OCI-LY7 (cell line): ENCODE results near the gene MS4A4A. TPM values are rescaled to one million over a fixed set of nuclear protein-coding genes. Genes with fewer than 3 reads are reported as not detected.

ENCODE experiments used
- BruUV-seq: library from RNA; stranded (reverse); fragments of 400-500 nt; replicated peaks from 2 replicates; lab custom pipeline; 2021; lab: Mats Ljungman, UMichigan
- CTCF ChIA-PET: fragments of 300-600 bp; sonication (Branson Sonifier 250); formaldehyde crosslinking; loops from one replicate; lab custom pipeline; 2022; ENCODE audit warnings: antibody characterized with exemption; ENCODE audit not compliant: unreplicated experiment; lab: Charles Lee
- POLR2A ChIA-PET: fragments of 300-600 bp; sonication (Branson Sonifier 250); formaldehyde crosslinking; loops from one replicate; lab custom pipeline; 2022; ENCODE audit warnings: antibody characterized with exemption; lab: Charles Lee
- DNase-seq: peaks from one replicate; pipeline ENCODE4 v3.0.0-alpha.2; 2015; ENCODE audit warnings: low spot score
- H2AFZ ChIP-seq: fragments of 200-600 bp; sonication (generic), shearing (Covaris generic); 2 replicates; pipeline ENCODE4 v1.6.1; 2014; ENCODE audit warnings: mild to moderate bottlenecking, antibody characterized with exemption, low read length, moderate library complexity
- H3K27ac ChIP-seq: fragments of 200-600 bp; sonication (generic); 2 replicates; pipeline ENCODE4 v1.5.1; 2014; ENCODE audit warnings: mixed run types, low read depth, mild to moderate bottlenecking, moderate library complexity, low read length, inconsistent platforms; ENCODE audit not compliant: poor library complexity, severe bottlenecking
- H3K36me3 ChIP-seq: fragments of 200-600 bp; sonication (generic); 2 replicates; pipeline ENCODE4 v1.6.1; 2014; ENCODE audit warnings: mild to moderate bottlenecking, antibody characterized with exemption, low read length, moderate library complexity, mixed read lengths; ENCODE audit not compliant: insufficient read depth
- H3K4me1 ChIP-seq: fragments of 200-600 bp; sonication (generic); 2 replicates; pipeline ENCODE4 v1.5.1; 2014; ENCODE audit warnings: mild to moderate bottlenecking, low read length; ENCODE audit not compliant: insufficient read depth, poor library complexity, severe bottlenecking
- H3K4me2 ChIP-seq: fragments of 200-600 bp; sonication (generic); 2 replicates; pipeline ENCODE4 v1.6.1; 2014; ENCODE audit warnings: mild to moderate bottlenecking, low read length
- H3K4me3 ChIP-seq: fragments of 200-600 bp; sonication (generic); 2 replicates; pipeline ENCODE4 v1.5.1; 2014; ENCODE audit warnings: mild to moderate bottlenecking, low read depth, low read length; ENCODE audit not compliant: poor library complexity, severe bottlenecking
- H3K79me2 ChIP-seq: fragments of 200-600 bp; sonication (generic); 2 replicates; pipeline ENCODE4 v1.6.1; 2016; ENCODE audit warnings: low read depth, mild to moderate bottlenecking, low read length, moderate library complexity, mixed read lengths; ENCODE audit not compliant: insufficient read depth
- H3K9me2 ChIP-seq: fragments of 200-600 bp; sonication (generic); 2 replicates; pipeline ENCODE4 v1.6.1; 2016; ENCODE audit warnings: mild to moderate bottlenecking, low read length, mixed read lengths; ENCODE audit not compliant: insufficient read depth
- H3K9me3 ChIP-seq: fragments of 200-600 bp; sonication (generic); 2 replicates; pipeline ENCODE4 v1.6.1; 2014; ENCODE audit warnings: mild to moderate bottlenecking, mixed run types, low read length, mixed read lengths
- H4K20me1 ChIP-seq: fragments of 200-600 bp; sonication (generic); 2 replicates; pipeline ENCODE4 v1.6.1; 2014; ENCODE audit warnings: mild to moderate bottlenecking, antibody characterized with exemption, low read length, moderate library complexity, mixed read lengths; ENCODE audit not compliant: insufficient read depth
- CTCF ChIP-seq: fragments of 200-600 bp; sonication (generic); conservative IDR thresholded peaks from 2 replicates; pipeline ENCODE4 v1.5.1; 2014; ENCODE audit warnings: mild to moderate bottlenecking, antibody characterized with exemption, low read length, moderate library complexity, mixed read lengths
- EZH2phosphoT487 ChIP-seq: fragments of 200-600 bp; sonication (generic); IDR thresholded peaks from 2 replicates; pipeline ENCODE4 v1.6.1; 2018; ENCODE audit warnings: low read depth, borderline replicate concordance, mild to moderate bottlenecking, mixed run types, antibody characterized with exemption, low read length, moderate library complexity, mixed read lengths
- intact Hi-C: fragments of 100-400 bp; cut with micrococcal nuclease; formaldehyde crosslinking; loops from one replicate; pipeline ENCODE4 v1.10.0; 2022; ENCODE audit not compliant: unreplicated experiment
- total RNA-seq, 2 experiments: library from RNA; depleted of rRNA in 1 of 2; stranded (reverse); fragments of >200 nt in 1 of 2; shearing (Covaris generic) in 1 of 2; gene quantifications; 2 replicates each; pipeline ENCODE4 v1.2.3, GENCODE V29; 2014 to 2022

MS4A4A gene
- total RNA-seq, 2 experiments from 2014 or later = not detected

GRCh38 chr11:60315871-60316270 is 35.4 kb downstream of the MS4A4A start:
- H3K9me2 ChIP-seq = no peaks in the 10 kb centered on the region
- CTCF ChIA-PET = no interaction called here
- DNase-seq = no peak
- no peaks in the 10 kb centered on the region for H3K36me3 ChIP-seq
- TF ChIP-seq CTCF (no peak), EZH2phosphoT487 (no peak)
- no peak overlapping the region for H3K4me3 ChIP-seq
- POLR2A ChIA-PET = interaction anchor here (0.6 kb wide), 1 partner anchor 130 kb away, joined by 4 read pairs; no protein-coding TSS in a partner anchor
- H3K4me2 ChIP-seq = no peak overlapping the region
- peaks cover 1% of the 10 kb centered on the region for H3K4me1 ChIP-seq
- no TSS peak for BruUV-seq
- intact Hi-C loops = loop anchor here (10.0 kb wide), 1 partner anchor 409 kb away; the partner anchor contains the start of gene MS4A18
- H3K79me2 ChIP-seq = no peaks in the 10 kb centered on the region
- H3K9me3 ChIP-seq = no peaks in the 10 kb centered on the region
- no peak overlapping the region for H3K27ac ChIP-seq
- no peak overlapping the region for H2AFZ ChIP-seq
- H4K20me1 ChIP-seq = no peaks in the 10 kb centered on the region

DNA sequence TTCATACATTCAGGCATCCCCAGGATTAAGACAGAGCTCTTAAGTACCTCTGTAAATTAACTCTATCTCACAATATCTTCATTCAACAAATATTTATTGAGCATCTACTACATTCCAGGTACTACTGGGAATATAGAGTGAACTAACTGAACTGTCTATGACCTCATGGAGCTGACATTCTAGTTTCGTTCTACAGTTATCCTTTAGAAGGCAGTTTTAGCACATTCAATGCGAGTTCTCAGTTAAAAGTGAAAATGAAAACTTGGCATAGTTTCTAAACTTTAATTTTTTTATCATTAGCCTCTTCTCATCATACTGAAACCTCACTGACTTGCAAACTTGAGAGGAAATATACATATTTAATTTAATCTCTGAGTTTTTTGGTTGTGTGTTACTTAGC is 35.9 kb downstream of the MS4A4A start:
- H3K36me3 ChIP-seq = no peaks in the 10 kb centered on the region
- H3K27ac ChIP-seq = no peak overlapping the region
- ChIA-PET CTCF (no interaction called here), POLR2A (no interaction called here)
- no peaks in the 10 kb centered on the region for H3K9me2 ChIP-seq
- DNase-seq = no peak
- H3K79me2 ChIP-seq = no peaks in the 10 kb centered on the region
- no peak overlapping the region for H3K4me3 ChIP-seq
- intact Hi-C loops = loop anchor here (10.0 kb wide), 1 partner anchor 408 kb away; the partner anchor contains the start of gene MS4A18
- H4K20me1 ChIP-seq = no peaks in the 10 kb centered on the region
- H2AFZ ChIP-seq = no peak overlapping the region
- no peaks in the 10 kb centered on the region for H3K4me1 ChIP-seq
- no peak; the same call in 1 of the 2 replicates for TF ChIP-seq CTCF
- TF ChIP-seq EZH2phosphoT487 = no peak
- no TSS peak for BruUV-seq
- H3K4me2 ChIP-seq = no peak overlapping the region
- no peaks in the 10 kb centered on the region for H3K9me3 ChIP-seq

GRCh38 chr11:60318726-60319125 is 38.3 kb downstream of the MS4A4A start:
- CTCF ChIA-PET = no interaction called here

More at GRCh38 chr11:60318726-60319125, 38.3 kb downstream of the MS4A4A start:
- Histone ChIP-seq H3K79me2 (no peaks in the 10 kb centered on the region), H3K4me3 (no peak overlapping the region), H3K27ac (no peak overlapping the region), H3K9me2 (no peaks in the 10 kb centered on the region), H3K4me2 (no peak overlapping the region), H3K4me1 (no peaks in the 10 kb centered on the region), H3K9me3 (peaks cover 6% of the 10 kb centered on the region; the same call in 1 of the 2 replicates), H2AFZ (no peak overlapping the region), H4K20me1 (no peaks in the 10 kb centered on the region), H3K36me3 (no peaks in the 10 kb centered on the region)
- no TSS peak for BruUV-seq
- TF ChIP-seq CTCF = no peak
- no peak for TF ChIP-seq EZH2phosphoT487
- POLR2A ChIA-PET = no interaction called here
- no peak for DNase-seq
- intact Hi-C loops = loop anchor here (10.0 kb wide), 1 partner anchor 406 kb away; the partner anchor contains the start of gene MS4A18
